GM23338 (cell line): ENCODE measurements around the gene FBXL17.

Experiments used
- EZH2 ChIP-seq: fragments of 200-600 bp; sonication (generic); IDR thresholded peaks from one replicate; pipeline ENCODE4 v1.8.0; 2017; ENCODE audit warnings: antibody characterized with exemption, mild to moderate bottlenecking, low read depth; ENCODE audit not compliant: unreplicated experiment
- NANOG ChIP-seq: IDR thresholded peaks from 2 replicates; pipeline ENCODE4 v1.6.1; 2016; ENCODE audit warnings: antibody characterized with exemption, borderline replicate concordance
- POLR2AphosphoS5 ChIP-seq: IDR thresholded peaks from 2 replicates; pipeline ENCODE4 v1.6.1; 2016; ENCODE audit warnings: antibody characterized with exemption, low read depth
- TF ChIP-seq, protein P1 (sequence below), 2 experiments: fragments of 200-600 bp in 1 of 2; sonication (generic) in 1 of 2; conservative IDR thresholded peaks; 2 replicates each; pipeline versions ENCODE4 v1.5.1 to v1.6.1; 2016 to 2017; ENCODE audit warnings: antibody characterized with exemption in 2 of 2, low read depth in 2 of 2, mild to moderate bottlenecking in 2 of 2, moderate library complexity in 1 of 2
- TF ChIP-seq, protein P2 (sequence below): IDR thresholded peaks from one replicate; pipeline ENCODE4 v1.6.1; 2018; ENCODE audit warnings: antibody characterized with exemption; ENCODE audit not compliant: unreplicated experiment

DNA sequence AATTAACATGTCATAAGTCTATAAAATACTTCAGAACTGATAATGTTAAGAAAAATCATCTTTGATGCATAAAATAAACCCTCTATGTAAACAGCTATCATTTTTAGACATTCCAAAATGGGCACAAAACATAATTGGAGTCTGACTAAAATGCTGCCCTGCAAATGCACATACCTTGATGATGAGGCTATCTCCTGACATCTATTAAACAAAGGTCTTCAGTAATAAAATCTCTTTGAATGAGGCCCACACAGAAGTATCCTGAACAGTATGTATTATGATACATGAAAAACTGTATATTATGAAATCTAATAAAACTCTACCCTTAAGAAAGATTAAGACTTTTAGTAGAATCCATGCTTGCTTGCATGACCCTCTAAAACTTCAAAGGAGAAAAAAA is 66.1 kb downstream of the FBXL17 start:
- TF ChIP-seq, protein P1, sequence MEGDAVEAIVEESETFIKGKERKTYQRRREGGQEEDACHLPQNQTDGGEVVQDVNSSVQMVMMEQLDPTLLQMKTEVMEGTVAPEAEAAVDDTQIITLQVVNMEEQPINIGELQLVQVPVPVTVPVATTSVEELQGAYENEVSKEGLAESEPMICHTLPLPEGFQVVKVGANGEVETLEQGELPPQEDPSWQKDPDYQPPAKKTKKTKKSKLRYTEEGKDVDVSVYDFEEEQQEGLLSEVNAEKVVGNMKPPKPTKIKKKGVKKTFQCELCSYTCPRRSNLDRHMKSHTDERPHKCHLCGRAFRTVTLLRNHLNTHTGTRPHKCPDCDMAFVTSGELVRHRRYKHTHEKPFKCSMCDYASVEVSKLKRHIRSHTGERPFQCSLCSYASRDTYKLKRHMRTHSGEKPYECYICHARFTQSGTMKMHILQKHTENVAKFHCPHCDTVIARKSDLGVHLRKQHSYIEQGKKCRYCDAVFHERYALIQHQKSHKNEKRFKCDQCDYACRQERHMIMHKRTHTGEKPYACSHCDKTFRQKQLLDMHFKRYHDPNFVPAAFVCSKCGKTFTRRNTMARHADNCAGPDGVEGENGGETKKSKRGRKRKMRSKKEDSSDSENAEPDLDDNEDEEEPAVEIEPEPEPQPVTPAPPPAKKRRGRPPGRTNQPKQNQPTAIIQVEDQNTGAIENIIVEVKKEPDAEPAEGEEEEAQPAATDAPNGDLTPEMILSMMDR (conservative IDR thresholded peaks at IDR 0.05; ENCODE audit: low read depth in 2 of 2), result no peak
- TF ChIP-seq POLR2AphosphoS5, result no peak
- TF ChIP-seq EZH2, result no peak
- TF ChIP-seq, protein P2, sequence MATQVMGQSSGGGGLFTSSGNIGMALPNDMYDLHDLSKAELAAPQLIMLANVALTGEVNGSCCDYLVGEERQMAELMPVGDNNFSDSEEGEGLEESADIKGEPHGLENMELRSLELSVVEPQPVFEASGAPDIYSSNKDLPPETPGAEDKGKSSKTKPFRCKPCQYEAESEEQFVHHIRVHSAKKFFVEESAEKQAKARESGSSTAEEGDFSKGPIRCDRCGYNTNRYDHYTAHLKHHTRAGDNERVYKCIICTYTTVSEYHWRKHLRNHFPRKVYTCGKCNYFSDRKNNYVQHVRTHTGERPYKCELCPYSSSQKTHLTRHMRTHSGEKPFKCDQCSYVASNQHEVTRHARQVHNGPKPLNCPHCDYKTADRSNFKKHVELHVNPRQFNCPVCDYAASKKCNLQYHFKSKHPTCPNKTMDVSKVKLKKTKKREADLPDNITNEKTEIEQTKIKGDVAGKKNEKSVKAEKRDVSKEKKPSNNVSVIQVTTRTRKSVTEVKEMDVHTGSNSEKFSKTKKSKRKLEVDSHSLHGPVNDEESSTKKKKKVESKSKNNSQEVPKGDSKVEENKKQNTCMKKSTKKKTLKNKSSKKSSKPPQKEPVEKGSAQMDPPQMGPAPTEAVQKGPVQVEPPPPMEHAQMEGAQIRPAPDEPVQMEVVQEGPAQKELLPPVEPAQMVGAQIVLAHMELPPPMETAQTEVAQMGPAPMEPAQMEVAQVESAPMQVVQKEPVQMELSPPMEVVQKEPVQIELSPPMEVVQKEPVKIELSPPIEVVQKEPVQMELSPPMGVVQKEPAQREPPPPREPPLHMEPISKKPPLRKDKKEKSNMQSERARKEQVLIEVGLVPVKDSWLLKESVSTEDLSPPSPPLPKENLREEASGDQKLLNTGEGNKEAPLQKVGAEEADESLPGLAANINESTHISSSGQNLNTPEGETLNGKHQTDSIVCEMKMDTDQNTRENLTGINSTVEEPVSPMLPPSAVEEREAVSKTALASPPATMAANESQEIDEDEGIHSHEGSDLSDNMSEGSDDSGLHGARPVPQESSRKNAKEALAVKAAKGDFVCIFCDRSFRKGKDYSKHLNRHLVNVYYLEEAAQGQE, result no peak
- no peak for TF ChIP-seq NANOG
